Measurements from ENCODE around the gene C19orf81.

Gene C19orf81

GRCh38 chr19:50658441-50659317, 9.4 kb downstream of the C19orf81 start:
- DNase-seq (ENCODE audit: low read depth in 2 of 2) = peak; percentile 30 to 45

GRCh38 chr19:50659318-50660087, 10.3 kb downstream of the C19orf81 start:
- no peak for DNase-seq (ENCODE audit: low read depth in 2 of 2)

GRCh38 chr19:50660088-50660366, 10.8 kb downstream of the C19orf81 start:
- DNase-seq (ENCODE audit: low read depth in 2 of 2) = no peak

- DNase-seq (ENCODE audit: low read depth in 2 of 2) = no peak
These were observed 11.8 kb downstream of the C19orf81 start for GRCh38 chr19:50661023-50661422.

- DNase-seq (ENCODE audit: low read depth in 2 of 2) = no peak
These were observed 12.8 kb downstream of the C19orf81 start for GRCh38 chr19:50661766-50662650.

- no peak for DNase-seq (ENCODE audit: low read depth in 2 of 2)
These were observed 13.6 kb downstream of the C19orf81 start for GRCh38 chr19:50662651-50663481.

GRCh38 chr19:50663482-50663790, 14.2 kb downstream of the C19orf81 start:
- DNase-seq (ENCODE audit: low read depth in 2 of 2) = no peak

GRCh38 chr19:50664204-50664603, 15.0 kb downstream of the C19orf81 start:
- DNase-seq (ENCODE audit: low read depth in 2 of 2) = no peak

- no peak for DNase-seq (ENCODE audit: low read depth in 2 of 2)
These were observed 17.3 kb downstream of the C19orf81 start for GRCh38 chr19:50666346-50667176.

- DNase-seq (ENCODE audit: low read depth in 2 of 2) = no peak
These were observed 18.0 kb downstream of the C19orf81 start for GRCh38 chr19:50667177-50667758.

GRCh38 chr19:50667759-50668231, 18.6 kb downstream of the C19orf81 start:
- DNase-seq (ENCODE audit: low read depth in 2 of 2) = no peak

- no peak for DNase-seq (ENCODE audit: low read depth in 2 of 2)
These were observed 19.2 kb downstream of the C19orf81 start for GRCh38 chr19:50668416-50668815.

- DNase-seq (ENCODE audit: low read depth in 2 of 2) = no peak
These were observed 19.6 kb downstream of the C19orf81 start for GRCh38 chr19:50668879-50669278.

- DNase-seq (ENCODE audit: low read depth in 2 of 2) = no peak
These were observed 20.3 kb downstream of the C19orf81 start for GRCh38 chr19:50669302-50670101.

GRCh38 chr19:50670102-50670380, 20.8 kb downstream of the C19orf81 start:
- DNase-seq (ENCODE audit: low read depth in 2 of 2) = no peak

GRCh38 chr19:50673118-50673517, 23.9 kb downstream of the C19orf81 start:
- no peak for DNase-seq (ENCODE audit: low read depth in 2 of 2)

GRCh38 chr19:50676625-50677197, 27.5 kb downstream of the C19orf81 start:
- no peak for DNase-seq (ENCODE audit: low read depth in 2 of 2)

GRCh38 chr19:50677636-50678035, 28.4 kb downstream of the C19orf81 start:
- DNase-seq (ENCODE audit: low read depth in 2 of 2) = no peak

- DNase-seq (ENCODE audit: low read depth in 2 of 2) = no peak
These were observed 29.1 kb downstream of the C19orf81 start for GRCh38 chr19:50678323-50678722.
